ENCODE measurements around the gene C10orf90.

DNA sequence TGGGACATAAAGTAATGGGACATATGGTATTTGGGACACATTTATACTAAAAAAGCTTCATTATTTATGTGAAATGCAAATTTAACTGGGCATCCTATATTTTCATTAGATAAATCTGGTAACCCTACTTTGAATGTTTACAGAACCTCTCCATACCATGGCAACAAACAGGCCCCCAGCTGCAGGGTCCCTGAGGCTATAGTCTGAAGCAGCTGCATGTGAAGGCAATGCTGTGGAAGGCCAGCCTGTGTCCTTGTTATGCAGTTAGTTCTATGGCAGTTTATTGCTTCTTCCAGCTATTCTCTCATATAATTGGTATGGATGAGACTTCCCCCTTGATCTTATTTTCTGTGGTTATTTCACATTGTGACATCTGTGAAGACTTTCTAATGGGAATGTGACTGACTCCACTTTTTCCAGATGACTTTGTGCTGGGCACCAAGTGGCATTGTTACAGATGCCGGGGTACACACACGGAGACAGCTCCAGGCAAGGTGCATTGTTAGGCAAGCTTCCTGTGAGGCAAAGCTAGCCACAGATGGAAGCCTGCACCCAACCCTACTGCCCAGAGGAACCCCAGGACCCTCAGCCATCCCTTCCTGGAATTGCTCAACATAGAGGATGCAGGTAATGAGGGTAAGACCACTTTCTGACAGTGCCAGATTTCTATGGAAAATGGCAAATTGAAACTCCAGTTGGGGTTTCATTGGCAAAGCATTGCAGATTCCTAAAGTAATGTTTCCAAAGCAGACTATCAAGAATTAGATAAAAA is 232.7 kb downstream of the C10orf90 start:
- TF ChIP-seq, protein P1, sequence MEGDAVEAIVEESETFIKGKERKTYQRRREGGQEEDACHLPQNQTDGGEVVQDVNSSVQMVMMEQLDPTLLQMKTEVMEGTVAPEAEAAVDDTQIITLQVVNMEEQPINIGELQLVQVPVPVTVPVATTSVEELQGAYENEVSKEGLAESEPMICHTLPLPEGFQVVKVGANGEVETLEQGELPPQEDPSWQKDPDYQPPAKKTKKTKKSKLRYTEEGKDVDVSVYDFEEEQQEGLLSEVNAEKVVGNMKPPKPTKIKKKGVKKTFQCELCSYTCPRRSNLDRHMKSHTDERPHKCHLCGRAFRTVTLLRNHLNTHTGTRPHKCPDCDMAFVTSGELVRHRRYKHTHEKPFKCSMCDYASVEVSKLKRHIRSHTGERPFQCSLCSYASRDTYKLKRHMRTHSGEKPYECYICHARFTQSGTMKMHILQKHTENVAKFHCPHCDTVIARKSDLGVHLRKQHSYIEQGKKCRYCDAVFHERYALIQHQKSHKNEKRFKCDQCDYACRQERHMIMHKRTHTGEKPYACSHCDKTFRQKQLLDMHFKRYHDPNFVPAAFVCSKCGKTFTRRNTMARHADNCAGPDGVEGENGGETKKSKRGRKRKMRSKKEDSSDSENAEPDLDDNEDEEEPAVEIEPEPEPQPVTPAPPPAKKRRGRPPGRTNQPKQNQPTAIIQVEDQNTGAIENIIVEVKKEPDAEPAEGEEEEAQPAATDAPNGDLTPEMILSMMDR (IDR thresholded peaks at IDR 0.05): no peak
- no peak for TF ChIP-seq POLR2A (IDR thresholded peaks at IDR 0.05)
